GM19463 (cell line): ENCODE measurements around the gene MAML1.

ENCODE experiments used
- ATAC-seq: cut with Tn5 transposase; IDR thresholded peaks from one replicate; pipeline ENCODE4 v1.9.1; 2021; ENCODE audit warnings: mild to moderate bottlenecking, moderate library complexity; ENCODE audit not compliant: unreplicated experiment

The MAML1 gene

GRCh38 chr5:179802207-179802883 is 69.7 kb downstream of the MAML1 start:
- ATAC-seq = no peak

GRCh38 chr5:179802950-179803562 is 70.4 kb downstream of the MAML1 start:
- ATAC-seq = no peak

DNA sequence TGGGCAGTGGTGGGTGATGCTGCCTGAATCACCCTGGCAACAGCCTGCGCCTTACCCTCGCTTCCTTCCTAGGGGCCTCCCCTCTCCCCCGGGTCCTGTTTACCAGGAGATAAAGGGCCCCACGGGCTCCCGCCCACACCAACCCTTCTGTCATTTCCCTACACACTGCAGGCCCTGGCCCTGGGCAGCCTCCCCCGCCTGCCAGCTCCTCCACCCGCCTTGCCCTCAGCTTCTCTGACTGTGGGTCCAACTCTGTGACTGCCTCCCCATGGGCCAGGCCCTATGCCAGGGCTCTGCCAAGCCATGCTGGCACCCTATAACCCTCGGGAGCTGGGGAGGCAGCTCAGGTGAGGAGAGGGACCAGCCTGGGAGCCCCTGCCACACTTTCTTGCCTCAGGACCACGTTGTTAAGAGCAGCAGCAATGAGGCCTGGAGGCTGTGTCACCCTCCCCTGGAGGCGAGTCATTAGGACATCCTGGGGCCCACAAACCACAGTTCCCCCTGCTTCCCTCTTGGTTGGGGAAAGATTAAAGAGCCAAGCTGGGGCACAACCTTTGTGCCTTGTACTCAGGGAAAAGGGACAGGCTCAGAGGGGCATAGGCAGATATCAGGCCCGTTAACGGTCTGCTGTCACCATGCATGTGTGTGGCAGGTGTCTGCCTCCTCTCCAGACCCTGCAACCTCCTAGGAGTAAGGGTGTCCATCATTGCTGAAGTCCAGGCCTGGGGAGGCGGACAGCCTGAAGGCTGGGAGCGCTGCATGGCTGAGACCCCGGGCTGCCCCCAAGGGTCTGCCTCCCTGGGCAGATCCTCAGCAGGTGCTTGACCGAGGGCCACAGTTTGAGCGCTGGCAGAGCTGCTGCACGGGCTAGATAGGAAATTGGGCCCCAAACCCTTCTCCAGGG is 71.3 kb downstream of the MAML1 start:
- no peak for ATAC-seq

- ATAC-seq = no peak
These were observed 71.9 kb downstream of the MAML1 start for GRCh38 chr5:179804555-179804947.

GRCh38 chr5:179805070-179805528 is 72.5 kb downstream of the MAML1 start:
- no peak for ATAC-seq

- peak; percentile 26 for ATAC-seq
These were observed 73.1 kb downstream of the MAML1 start for GRCh38 chr5:179805529-179806249.

GRCh38 chr5:179806250-179807048 is 73.8 kb downstream of the MAML1 start, which contains the start of gene MGAT4B:
Gene MGAT4B (minus strand): TSS chr5:179806866. CDS start chr5:179806583, 283 bp downstream.
- ATAC-seq = peak; percentile 70

DNA sequence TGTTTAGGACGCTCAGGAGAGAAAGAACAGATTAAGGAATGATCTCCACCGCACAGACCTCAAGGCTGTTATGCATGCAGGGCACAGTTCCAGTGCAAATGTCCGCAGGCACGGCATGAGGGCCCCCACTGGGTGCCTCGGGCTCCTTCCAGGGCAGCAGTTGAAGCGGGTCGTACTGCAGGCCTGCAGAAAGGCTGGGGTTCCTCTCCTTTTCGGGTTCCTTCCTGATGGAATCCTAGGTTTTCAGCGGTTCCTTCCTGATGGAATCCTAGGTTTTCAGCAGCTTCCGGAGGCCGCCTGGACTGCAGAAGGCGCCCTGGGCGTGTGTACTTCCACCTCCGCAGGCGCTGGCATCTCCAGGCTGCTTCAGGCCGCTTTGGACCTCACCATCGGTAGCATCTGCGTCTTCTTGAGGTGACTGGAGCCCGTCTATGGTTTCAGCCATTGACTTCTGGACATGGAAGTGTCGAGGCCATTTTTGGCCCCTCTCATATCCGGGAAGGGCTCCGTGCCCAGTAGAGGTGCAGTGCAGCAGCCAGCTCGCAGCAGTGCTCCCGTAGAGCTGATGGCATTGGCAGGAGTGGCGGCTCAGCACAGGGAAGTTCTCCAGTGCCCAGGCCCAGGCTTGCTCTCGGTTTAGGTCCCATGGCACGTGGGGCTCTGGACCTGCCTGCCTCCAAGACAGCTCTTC is 79.7 kb downstream of the MAML1 start:
- no peak for ATAC-seq

- ATAC-seq = no peak
These were observed 80.5 kb downstream of the MAML1 start for GRCh38 chr5:179812997-179813607.

- no peak for ATAC-seq
These were observed 81.5 kb downstream of the MAML1 start for GRCh38 chr5:179814090-179814489.

- ATAC-seq = no peak
These were observed 83.0 kb downstream of the MAML1 start for GRCh38 chr5:179815491-179816249.

DNA sequence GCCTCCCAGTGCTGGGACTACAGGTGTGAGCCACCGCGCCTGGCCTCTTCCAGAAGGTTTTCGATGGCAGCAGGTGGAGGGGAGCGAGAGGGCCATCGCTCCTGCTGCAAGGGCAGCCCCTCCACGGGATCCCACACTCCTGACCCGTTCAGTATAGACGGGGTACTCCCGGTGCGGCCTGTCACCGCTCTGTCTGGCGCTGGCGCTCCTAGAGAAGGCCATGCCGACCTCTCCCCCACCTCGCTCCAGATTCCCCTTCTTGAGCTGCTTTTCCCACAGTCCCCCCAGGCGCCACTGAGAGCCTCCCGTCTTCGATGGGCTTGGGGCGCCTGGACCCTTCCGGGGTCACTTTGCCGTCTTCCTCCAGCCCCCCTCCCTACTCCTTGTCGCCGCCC is 83.8 kb downstream of the MAML1 start:
- ATAC-seq = no peak

DNA sequence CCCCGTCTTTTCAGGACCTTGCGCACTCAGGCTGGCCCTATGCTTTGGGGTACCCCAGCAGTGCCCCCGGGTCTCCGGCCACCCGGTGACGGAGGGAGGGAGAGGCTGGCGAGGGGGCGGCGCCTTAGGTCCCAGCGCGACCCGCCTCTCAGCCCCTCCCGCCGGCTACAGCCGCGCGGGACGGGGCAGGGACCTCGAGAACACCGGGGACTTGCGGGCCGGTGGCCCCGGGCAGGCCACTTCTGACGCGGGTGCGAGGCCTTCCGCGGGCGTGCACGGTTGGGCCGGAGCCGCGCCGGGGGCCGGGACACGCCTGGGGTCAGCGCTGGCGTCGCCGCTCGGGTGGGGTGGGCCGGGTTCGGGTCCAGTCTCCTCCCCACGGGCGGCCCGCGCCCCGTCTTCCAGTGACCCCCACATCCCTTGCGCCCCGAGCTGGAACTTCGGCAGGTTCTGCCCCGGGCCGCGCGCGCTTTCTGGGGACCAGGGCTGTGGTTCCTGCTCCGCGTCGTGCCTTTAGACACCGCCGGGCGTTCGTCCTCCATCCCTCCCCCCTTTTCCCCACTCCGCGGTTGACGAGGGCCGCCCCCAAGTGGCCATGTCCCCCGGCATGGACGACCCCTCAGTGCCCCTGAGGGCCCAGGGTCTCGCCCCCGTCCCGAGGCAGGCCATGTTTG is 84.3 kb downstream of the MAML1 start:
- ATAC-seq = no peak

DNA sequence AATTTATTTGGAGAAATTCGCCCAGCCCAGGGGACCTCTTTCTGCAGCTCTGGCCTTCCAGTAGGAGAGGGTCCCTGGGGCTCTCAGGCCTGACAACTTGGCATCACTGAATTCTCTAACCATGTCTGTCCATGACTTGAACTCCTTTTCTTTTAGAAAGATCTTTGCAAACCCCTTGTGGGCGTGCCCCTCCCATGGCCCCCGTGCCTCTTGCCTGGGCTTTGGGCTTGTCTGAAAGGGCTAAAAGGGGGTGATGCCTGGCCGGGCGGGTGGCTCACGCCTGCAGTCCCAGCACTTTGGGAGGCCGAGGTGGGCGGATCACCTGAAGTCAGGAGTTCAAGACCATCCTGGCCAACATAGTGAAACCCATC is 84.8 kb downstream of the MAML1 start:
- ATAC-seq = no peak

DNA sequence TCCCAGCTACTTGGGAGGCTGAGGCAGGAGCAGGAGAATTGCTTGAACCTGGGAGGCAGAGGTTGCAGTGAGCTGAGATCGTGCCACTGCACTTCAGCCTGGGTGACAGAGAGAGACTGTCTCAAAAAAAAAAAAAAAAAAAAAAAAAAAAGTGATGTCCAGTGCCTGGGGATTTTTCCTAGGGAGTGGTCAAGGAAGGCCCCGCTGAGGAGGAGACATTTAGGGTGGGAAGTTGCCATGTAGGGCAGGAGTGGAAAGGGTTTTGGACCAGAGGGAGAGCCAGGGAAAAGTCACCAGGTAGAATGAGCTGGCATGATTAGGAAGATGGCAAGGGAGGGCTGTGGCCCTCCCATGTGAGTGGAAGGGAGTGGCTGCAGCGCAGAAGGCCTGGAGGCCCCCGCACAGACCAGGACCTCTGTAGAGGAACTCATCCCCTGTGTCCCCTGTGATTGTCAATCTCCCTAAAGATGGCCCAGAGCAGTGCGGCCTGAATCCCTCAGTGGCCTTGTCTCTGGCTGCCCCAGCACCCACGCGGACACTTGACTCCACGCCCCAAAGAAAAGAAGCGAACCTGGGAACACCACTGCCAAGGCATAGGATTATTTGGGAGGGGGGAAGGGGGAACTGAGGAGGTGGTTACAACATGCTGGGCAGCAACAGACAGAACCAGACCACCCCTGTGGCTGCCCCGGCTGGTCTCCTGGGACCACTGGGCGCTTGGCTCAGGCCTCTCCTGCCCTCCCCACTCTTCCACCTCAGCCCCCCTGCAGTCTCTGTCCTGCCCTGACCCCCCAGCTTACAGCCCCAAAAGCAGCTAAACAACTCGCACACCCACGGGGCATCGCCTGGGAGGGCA is 85.5 kb downstream of the MAML1 start:
- ATAC-seq = no peak

DNA sequence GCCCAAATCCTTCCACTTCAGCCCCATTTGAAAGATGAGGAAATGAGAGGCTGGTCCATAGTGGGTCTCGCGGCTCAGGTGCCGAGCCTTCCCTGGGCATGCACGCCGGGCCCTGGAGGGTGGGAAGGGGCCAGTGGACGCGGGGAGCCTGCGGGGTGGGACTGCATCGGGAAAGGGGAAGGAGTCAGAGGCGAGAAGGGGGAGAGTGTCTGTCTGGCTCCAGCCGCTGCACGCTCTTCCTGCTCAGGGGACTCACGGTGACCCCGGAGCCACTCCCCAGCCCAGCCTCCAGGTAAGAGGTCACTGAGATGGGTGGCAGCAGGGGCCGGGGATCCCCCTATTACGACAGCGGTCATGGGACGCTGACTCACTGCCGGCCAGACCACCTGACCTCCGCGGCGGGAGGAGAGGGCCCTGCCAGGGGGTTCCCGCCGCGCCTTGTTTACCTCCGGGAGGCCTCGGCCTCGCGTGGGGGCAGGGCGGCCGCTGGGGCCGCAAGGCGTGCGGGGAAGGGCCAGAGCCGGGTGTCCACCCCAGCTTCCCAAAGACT is 86.2 kb downstream of the MAML1 start:
- peak; percentile 65 for ATAC-seq
